ENCODE measurements around the gene INAFM2.

INAFM2 gene

DNA sequence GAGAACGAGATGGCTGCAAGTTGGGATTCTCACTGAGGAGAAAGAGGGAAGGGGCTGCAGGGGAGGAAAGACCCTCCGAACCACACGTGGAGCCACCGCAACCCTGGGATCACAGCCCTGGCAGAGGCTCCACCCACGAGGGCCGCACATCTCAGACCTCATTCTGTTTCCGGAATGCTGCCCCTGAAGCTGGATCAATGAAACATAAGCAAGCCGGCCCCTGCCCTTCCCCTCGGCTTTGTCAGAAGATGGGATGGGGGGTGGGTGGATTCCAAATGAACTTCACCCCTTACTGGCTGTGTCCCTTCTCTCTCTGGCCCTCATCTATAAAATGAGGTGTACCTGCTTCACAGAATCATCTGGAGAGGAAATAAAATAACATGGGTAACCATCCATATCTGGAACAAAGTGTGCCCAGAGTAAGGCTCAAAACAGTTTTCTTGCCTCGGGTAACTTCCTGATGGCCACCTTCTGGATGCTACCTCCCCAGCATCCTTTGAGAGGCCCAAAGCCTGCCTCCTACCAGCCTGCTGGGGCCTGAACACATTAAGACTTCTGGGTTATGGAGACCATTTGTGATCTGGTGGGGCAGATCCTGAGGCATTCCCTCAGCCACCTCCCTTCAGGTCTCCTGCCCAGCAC is 21.9 kb downstream of the INAFM2 start:
- no peak for DNase-seq

DNA sequence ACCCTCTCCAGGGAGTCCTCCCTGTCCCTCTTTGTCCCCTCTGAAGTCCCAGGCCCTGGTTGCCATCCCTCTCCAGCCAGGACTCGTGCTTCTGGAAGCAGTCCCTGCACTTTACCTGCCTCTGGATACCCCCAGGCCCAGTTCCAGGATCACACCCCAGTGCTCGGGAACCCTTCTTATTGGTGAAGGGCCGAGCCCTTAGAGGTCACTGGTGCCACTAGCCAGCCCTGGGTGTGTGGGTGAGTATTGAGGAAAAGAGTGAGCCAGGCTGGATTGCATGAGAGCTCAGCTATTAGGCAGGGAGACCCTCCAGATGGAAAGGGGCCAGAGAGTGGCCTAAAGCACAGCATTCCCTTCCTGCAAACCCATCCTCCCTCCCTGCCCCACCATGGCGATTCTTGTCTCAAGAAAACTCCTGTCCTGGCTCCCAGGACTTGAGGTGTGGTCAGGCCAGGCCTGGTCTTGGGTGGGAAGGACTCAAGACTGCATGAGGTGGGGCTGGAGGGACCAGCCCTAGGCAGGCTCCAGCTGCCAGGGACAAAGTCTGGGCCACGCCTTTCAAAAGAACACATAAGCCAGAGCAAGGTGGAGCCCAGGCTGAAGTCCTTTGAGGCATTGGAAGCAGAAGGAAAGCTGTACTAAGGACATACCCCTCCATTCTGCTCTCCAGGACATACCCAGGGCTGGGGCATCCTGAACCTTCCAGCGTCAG is 22.5 kb downstream of the INAFM2 start:
- no peak for DNase-seq

DNA sequence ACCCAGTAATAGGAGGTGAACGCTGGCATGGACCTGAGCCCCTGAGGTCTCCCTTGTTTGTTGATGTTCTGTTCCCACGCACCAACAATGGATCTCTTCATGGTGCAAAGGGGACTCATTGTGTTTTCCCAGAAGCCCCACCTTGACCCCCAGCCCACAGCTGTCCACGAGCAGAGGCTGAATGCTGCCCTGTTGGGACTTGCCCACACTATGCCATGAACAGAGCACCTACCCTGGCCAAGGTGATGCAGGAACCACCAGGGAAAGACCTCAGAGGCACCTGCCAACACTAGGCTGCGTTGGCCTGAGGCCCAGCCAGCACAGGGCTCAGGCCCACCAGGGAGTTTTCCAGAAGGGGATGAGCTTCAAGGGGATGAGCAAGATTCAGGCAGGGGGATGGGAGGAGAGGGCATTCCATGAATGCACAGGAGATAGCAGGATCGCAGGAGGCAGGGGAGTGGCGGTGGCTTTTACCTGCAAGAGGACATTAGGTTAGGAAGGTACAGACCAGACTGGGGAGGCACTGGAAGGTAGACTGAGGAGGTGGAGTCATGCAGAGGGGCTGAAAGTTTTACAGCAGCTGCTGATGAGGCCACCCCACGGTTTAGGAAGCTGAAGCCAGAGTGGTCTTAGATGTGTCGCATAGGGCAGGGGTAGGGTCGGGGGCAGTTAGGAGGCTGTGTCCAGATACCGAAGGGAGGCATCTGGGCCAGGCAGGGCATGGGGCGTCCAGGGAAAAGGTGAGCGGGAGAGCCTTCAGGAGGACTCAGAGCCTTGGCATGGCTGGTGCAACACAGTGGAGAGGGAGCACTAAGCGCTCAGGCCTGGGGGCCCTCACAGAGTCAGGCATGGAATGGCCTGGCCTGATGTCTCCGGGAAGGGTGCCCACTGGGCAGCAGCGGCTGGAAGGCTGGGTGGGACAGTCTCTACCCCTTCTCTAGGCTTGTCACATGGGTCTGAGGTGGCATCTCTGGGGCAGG is 23.4 kb downstream of the INAFM2 start:
- DNase-seq: no peak

DNA sequence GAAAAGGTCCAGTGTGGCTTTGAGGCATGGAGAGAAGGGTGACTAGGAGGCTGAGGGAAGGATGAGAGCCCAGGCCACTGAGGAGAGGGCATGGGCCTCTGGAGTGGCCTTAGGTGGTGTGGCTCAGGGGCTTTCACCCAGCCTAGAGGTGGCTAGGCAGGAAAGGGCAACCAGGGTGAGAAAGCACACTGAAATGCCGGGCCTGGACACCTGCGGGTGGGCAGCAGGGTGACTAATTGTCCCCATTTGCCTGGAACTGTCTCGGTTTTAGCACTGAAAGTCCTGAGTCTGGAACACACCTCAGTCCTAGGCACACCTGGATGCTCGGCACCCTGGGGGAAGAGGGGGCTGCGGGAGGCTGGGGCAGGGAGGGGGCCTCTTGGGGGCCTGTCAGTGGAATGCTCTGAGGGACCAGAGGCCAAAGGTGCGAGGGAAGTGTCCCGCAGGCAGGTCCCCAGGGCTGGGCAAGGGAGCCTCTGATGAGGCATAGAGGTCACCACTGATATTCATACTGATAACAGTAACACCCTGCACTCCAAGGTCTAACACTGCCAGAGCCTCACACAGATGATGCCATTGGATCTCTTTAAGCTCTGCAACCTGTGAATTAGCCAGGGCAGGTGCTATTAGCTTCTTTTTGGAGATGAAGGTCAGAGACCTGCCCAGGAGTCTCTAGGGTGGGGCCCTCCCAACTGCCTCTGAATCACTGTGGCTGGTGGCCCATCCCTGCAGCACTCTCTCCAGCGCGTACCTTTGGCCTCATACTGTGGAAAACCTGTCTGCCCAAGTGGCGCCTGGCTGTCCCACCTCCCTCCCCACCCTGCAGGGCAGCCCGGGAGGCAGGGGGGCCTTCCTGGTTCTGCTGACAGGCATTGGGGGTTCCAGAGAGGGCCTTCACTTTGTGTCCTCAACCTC is 24.3 kb downstream of the INAFM2 start:
- DNase-seq: no peak

GRCh38 chr15:40348474-40348870 is 25.0 kb downstream of the INAFM2 start:
- no peak for DNase-seq

GRCh38 chr15:40349163-40349562 is 25.7 kb downstream of the INAFM2 start:
- DNase-seq: no peak

- no peak for DNase-seq
These were observed 28.9 kb downstream of the INAFM2 start for GRCh38 chr15:40352281-40352901.

DNA sequence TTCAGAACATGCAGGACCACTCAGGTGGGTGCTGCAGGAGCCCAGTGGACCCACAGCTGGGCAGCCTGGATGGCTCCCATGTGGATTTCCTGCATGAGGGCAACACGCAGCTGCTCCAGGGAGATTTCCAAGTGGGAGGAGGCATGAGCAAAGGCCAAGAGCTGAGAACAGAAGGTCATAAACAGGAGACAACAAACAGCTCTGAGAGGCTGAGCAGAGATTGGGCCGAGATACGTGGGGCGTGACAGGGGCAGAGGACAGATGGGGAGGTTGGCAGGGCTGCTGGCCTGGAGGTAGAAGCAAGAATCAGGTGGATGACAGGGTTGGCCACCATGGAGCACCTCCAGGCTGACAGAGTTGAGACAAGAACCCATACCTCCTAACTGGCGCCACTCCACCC is 30.2 kb downstream of the INAFM2 start:
- peak; percentile 45 for DNase-seq

DNA sequence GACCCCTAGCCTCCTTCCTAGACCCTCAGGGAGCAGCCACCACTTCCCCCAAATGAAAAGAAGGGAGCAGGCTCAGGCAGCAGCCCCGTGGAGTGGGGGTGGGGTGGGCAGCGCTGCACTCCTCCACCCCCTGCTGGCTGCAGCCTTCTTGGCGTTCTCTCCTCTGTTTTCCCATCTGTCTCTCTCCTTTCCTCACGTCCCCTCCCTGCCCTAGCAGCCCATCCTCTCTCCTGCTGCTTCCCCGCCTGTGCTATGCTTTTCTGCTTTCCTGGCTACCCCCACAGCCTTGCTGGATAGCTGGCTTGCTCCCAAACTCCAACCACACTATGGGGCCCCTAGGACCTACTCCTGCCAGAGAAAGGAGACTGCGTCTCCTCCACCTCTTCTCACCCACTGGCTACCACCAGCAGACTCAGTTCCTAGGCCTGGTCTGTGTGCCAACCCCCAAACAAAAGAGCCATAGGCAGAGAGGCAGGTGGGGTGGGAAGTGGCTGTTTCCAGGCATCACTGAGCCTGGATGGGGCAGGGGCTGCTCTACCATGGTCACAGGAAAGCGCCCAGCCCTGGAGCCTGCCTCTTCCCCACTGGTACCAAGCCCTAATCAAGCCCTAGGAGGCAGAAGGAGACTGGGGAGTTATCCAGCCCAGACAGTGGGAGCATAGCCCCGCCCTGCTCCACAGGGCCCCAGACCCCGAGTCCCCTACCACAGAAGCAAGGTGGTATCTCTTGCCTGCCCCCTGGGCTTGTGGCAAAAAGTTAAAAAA is 31.1 kb downstream of the INAFM2 start:
- DNase-seq: peak; percentile 96

DNA sequence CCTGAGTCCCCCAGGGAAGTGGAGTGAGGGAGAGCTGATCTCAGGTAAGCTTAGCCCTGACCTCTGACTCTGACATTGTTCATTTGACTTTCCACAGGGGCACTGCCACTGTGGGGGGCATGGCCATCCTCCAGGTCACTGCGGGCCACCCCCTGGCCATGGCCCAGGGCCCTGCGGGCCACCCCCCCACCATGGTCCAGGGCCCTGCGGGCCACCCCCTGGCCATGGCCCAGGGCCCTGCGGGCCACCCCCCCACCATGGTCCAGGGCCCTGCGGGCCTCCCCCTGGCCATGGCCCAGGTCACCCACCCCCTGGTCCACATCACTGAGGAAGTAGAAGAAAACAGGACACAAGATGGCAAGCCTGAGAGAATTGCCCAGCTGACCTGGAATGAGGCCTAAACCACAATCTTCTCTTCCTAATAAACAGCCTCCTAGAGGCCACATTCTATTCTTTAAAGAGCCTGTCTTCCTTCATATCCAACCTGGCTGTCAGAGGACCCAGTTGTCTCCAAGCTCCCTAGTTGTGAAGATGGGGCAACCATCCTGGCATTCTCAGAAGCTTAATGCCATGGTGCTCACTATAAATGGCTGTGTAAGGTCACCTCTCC is 32.6 kb downstream of the INAFM2 start:
- DNase-seq: no peak

GRCh38 chr15:40357246-40357645 is 33.8 kb downstream of the INAFM2 start:
- DNase-seq: no peak

- peak; percentile 63 for DNase-seq
These were observed 34.4 kb downstream of the INAFM2 start, which contains the start of gene DISP2 for GRCh38 chr15:40357723-40358470. TSS of gene DISP2 (plus strand) at chr15:40358219. CDS start at chr15:40358322, 103 bp downstream.

- DNase-seq: no peak
These were observed 35.2 kb downstream of the INAFM2 start for GRCh38 chr15:40358471-40359353.

- no peak for DNase-seq
These were observed 36.5 kb downstream of the INAFM2 start for GRCh38 chr15:40360015-40360414.

DNA sequence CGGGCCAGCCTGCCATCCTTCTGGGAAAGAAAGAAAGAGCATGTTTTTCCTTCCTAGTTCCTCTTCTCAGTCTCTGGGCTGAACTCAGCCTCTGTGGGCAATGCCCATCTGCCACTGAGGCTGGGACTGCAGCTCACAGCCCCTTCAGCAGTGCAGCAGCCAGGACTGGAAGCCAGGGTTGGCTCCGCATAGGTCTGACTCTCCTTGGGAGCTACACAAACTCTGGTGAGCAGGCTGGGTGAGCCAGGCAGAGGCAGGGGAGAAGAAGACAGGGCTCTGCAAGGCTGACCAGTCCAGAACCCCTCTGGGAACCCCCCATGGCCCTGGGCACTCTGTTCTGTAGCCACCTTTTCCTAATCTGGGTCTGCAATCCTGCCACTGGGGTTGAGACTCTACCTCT is 38.1 kb downstream of the INAFM2 start:
- no peak for DNase-seq

DNA sequence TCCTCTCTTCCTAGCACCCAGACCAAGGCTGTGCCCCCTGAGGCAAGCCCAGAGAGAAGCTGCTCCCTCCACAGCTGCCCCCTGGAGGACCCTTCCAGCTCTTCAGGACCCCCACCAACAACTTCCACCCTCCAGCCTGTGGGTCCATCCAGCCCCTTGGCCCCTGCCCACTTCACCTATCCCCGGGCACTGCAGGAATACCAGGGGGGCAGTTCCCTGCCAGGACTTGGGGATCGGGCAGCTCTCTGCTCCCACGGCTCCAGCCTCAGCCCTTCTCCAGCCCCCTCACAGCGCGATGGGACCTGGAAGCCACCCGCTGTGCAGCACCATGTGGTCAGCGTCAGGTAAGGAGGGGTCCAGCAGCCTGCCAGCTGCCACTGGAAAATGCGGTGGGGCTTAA is 40.1 kb downstream of the INAFM2 start:
- no peak for DNase-seq

DNA sequence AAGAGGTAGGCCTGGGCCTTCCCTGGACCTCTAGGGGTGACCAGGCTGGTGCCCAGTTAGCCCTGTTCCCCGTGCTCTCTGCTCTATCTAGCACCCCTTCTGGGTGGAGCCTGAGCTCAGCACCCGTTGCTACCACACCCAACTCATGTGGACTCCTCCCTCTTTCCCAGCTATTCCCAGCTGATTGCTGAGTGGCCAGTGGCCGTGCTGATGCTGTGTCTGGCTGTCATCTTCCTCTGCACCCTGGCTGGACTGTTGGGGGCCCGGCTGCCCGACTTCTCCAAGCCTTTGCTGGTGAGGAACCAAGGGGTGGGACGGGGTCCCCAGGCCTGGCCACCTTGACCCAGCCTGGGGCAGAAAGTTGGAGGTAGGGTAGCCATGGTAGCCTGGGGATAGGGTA is 40.8 kb downstream of the INAFM2 start:
- no peak for DNase-seq

DNA sequence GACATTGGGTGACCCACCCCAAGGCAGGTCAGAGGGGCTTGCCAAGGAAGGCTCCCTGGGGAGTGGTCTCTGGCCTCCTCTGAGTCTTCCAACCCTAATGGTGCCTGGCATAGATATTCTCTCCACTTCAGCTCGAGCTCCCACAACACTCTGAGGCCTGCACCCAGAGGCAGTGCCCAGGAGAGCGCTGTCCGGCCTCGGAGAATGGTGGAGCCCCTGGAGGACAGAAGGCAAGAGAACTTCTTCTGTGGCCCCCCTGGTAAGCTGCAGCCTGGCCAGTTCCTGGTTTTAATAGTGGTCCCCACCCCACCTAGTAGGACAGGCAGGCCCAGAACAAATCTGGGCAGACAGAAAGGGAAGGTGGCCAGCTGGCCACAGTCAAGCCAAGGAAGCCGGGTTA is 41.5 kb downstream of the INAFM2 start:
- no peak for DNase-seq

Measured in NCI-H446 treated with DMSO at 0.1 percent for 48 hours (cell line).